ENCODE data around the gene SRGAP3.

SRGAP3 gene

GRCh38 chr3:9183011-9183410 is 66.4 kb downstream of the SRGAP3 start:
- Histone ChIP-seq H3K9ac (ENCODE audit: low read length) (no peak overlapping the region), H3K4me3 (ENCODE audit: low read depth, low read length, poor library complexity, severe bottlenecking) (no peak overlapping the region), H3K27me3 (ENCODE audit: insufficient read depth, low read length) (no peaks in the 10 kb centered on the region), H3K4me2 (ENCODE audit: low read length) (no peak overlapping the region), H4K20me1 (ENCODE audit: insufficient read depth, low read length) (no peaks in the 10 kb centered on the region), H3F3A (ENCODE audit: insufficient read depth, low read length) (no peaks in the 10 kb centered on the region), H3K9me3 (ENCODE audit: low read length) (no peaks in the 10 kb centered on the region), H3K4me1 (ENCODE audit: insufficient read depth, low read length, severe bottlenecking) (no peaks in the 10 kb centered on the region), H3K36me3 (ENCODE audit: insufficient read depth, low read length) (no peaks in the 10 kb centered on the region), H3K9me2 (ENCODE audit: low read depth, low read length) (no peaks in the 10 kb centered on the region), H2AFZ (ENCODE audit: low read length) (no peak overlapping the region), H3K27ac (ENCODE audit: low read depth, low read length, poor library complexity, severe bottlenecking) (no peak overlapping the region), H3K79me2 (ENCODE audit: insufficient read depth, low read length) (no peaks in the 10 kb centered on the region)
- TF ChIP-seq CTCF (IDR thresholded peaks at IDR 0.05; ENCODE audit: low read length) (no peak), EZH2 (IDR thresholded peaks at IDR 0.05; ENCODE audit: borderline replicate concordance, low read length) (no peak)

GRCh38 chr3:9180764-9181117 is 68.7 kb downstream of the SRGAP3 start:
- Histone ChIP-seq H3K4me3 (ENCODE audit: low read depth, low read length, poor library complexity, severe bottlenecking) (no peak overlapping the region), H2AFZ (ENCODE audit: low read length) (no peak overlapping the region), H3K27me3 (ENCODE audit: insufficient read depth, low read length) (no peaks in the 10 kb centered on the region), H3K9ac (ENCODE audit: low read length) (no peak overlapping the region), H4K20me1 (ENCODE audit: insufficient read depth, low read length) (no peaks in the 10 kb centered on the region), H3K4me1 (ENCODE audit: insufficient read depth, low read length, severe bottlenecking) (no peaks in the 10 kb centered on the region), H3K9me3 (ENCODE audit: low read length) (no peaks in the 10 kb centered on the region), H3K27ac (ENCODE audit: low read depth, low read length, poor library complexity, severe bottlenecking) (no peak overlapping the region), H3K36me3 (ENCODE audit: insufficient read depth, low read length) (no peaks in the 10 kb centered on the region), H3K79me2 (ENCODE audit: insufficient read depth, low read length) (no peaks in the 10 kb centered on the region), H3K9me2 (ENCODE audit: low read depth, low read length) (no peaks in the 10 kb centered on the region), H3F3A (ENCODE audit: insufficient read depth, low read length) (no peaks in the 10 kb centered on the region), H3K4me2 (ENCODE audit: low read length) (no peak overlapping the region)
- no peak for TF ChIP-seq CTCF (IDR thresholded peaks at IDR 0.05; ENCODE audit: low read length)
- no peak for TF ChIP-seq EZH2 (IDR thresholded peaks at IDR 0.05; ENCODE audit: borderline replicate concordance, low read length)

GRCh38 chr3:9179826-9180763 is 69.4 kb downstream of the SRGAP3 start:
- no peak overlapping the region for H3K4me2 ChIP-seq (ENCODE audit: low read length)
- H3K9ac ChIP-seq (ENCODE audit: low read length): no peak overlapping the region
- no peaks in the 10 kb centered on the region for H3K79me2 ChIP-seq (ENCODE audit: insufficient read depth, low read length)
- H3K9me2 ChIP-seq (ENCODE audit: low read depth, low read length): no peaks in the 10 kb centered on the region
- H3K9me3 ChIP-seq (ENCODE audit: low read length): no peaks in the 10 kb centered on the region
- TF ChIP-seq EZH2 (IDR thresholded peaks at IDR 0.05; ENCODE audit: borderline replicate concordance, low read length) (no peak), CTCF (IDR thresholded peaks at IDR 0.05; ENCODE audit: low read length) (no peak)
- H3F3A ChIP-seq (ENCODE audit: insufficient read depth, low read length): no peaks in the 10 kb centered on the region
- no peaks in the 10 kb centered on the region for H3K4me1 ChIP-seq (ENCODE audit: insufficient read depth, low read length, severe bottlenecking)
- no peak overlapping the region for H3K4me3 ChIP-seq (ENCODE audit: low read depth, low read length, poor library complexity, severe bottlenecking)
- no peaks in the 10 kb centered on the region for H3K36me3 ChIP-seq (ENCODE audit: insufficient read depth, low read length)
- no peaks in the 10 kb centered on the region for H4K20me1 ChIP-seq (ENCODE audit: insufficient read depth, low read length)
- no peak overlapping the region for H2AFZ ChIP-seq (ENCODE audit: low read length)
- no peaks in the 10 kb centered on the region for H3K27me3 ChIP-seq (ENCODE audit: insufficient read depth, low read length)
- H3K27ac ChIP-seq (ENCODE audit: low read depth, low read length, poor library complexity, severe bottlenecking): no peak overlapping the region
